H9 (cell line): ENCODE results near the gene BCL11B. TPM values are rescaled to one million over a fixed set of nuclear protein-coding genes. Genes with fewer than 3 reads are reported as not detected.

Source experiments
- DNase-seq: peaks from one replicate; pipeline ENCODE4 v3.0.0-alpha.2; 2017
- H2AFZ ChIP-seq: one replicate; pipeline ENCODE4 v1.6.1; 2013; ENCODE audit warnings: mild to moderate bottlenecking, low read length, control low read depth, moderate library complexity
- H2AK5ac ChIP-seq: 2 replicates; pipeline ENCODE4 v1.6.1; 2013; ENCODE audit warnings: low read length, control low read depth, mixed read lengths; ENCODE audit not compliant: insufficient read length
- H2BK120ac ChIP-seq: one replicate; pipeline ENCODE4 v1.6.1; 2013; ENCODE audit warnings: low read depth, mild to moderate bottlenecking, low read length, control low read depth, inconsistent platforms; ENCODE audit not compliant: poor library complexity, severe bottlenecking
- H2BK12ac ChIP-seq: 2 replicates; pipeline ENCODE4 v1.6.1; 2013; ENCODE audit warnings: low read length, control low read depth, mixed read lengths, low read depth; ENCODE audit not compliant: insufficient read length
- H2BK15ac ChIP-seq: 2 replicates; pipeline ENCODE4 v1.6.1; 2013; ENCODE audit warnings: low read depth, low read length, control low read depth
- H2BK20ac ChIP-seq: one replicate; pipeline ENCODE4 v1.6.1; 2013; ENCODE audit warnings: low read depth, mild to moderate bottlenecking, low read length, control low read depth, inconsistent platforms; ENCODE audit not compliant: poor library complexity, severe bottlenecking
- H2BK5ac ChIP-seq: 2 replicates; pipeline ENCODE4 v1.6.1; 2013; ENCODE audit warnings: low read length, control low read depth, mixed read lengths; ENCODE audit not compliant: insufficient read length
- H3K14ac ChIP-seq: 2 replicates; pipeline ENCODE4 v1.6.1; 2013; ENCODE audit warnings: low read length, control low read depth; ENCODE audit not compliant: insufficient read depth
- H3K18ac ChIP-seq: 2 replicates; pipeline ENCODE4 v1.6.1; 2013; ENCODE audit warnings: low read depth, mild to moderate bottlenecking, mixed read lengths, low read length, control low read depth; ENCODE audit not compliant: insufficient read length
- H3K23ac ChIP-seq: 2 replicates; pipeline ENCODE4 v1.6.1; 2013; ENCODE audit warnings: low read length, control low read depth, mixed read lengths, low read depth; ENCODE audit not compliant: insufficient read length
- H3K23me2 ChIP-seq: 2 replicates; pipeline ENCODE4 v1.6.1; 2013; ENCODE audit warnings: low read depth, mild to moderate bottlenecking, mixed read lengths, low read length, control low read depth; ENCODE audit not compliant: insufficient read length, poor library complexity, severe bottlenecking
- H3K27ac ChIP-seq: 2 replicates; pipeline ENCODE4 v1.5.1; 2013; ENCODE audit warnings: low read length, control low read depth, mixed read lengths, low read depth; ENCODE audit not compliant: insufficient read length
- H3K27me3 ChIP-seq: 2 replicates; pipeline ENCODE4 v1.6.1; 2013; ENCODE audit warnings: low read length, control low read depth, inconsistent platforms; ENCODE audit not compliant: insufficient read depth
- H3K4ac ChIP-seq: 2 replicates; pipeline ENCODE4 v1.6.1; 2013; ENCODE audit warnings: low read depth, mild to moderate bottlenecking, control low read depth, inconsistent platforms, low read length, moderate library complexity
- H3K4me1 ChIP-seq: 2 replicates; pipeline ENCODE4 v1.6.1; 2013; ENCODE audit warnings: low read length, control low read depth, inconsistent platforms; ENCODE audit not compliant: insufficient read depth
- H3K4me2 ChIP-seq: 2 replicates; pipeline ENCODE4 v1.6.1; 2013; ENCODE audit warnings: low read length, control low read depth, mixed read lengths; ENCODE audit not compliant: insufficient read length, insufficient read depth
- H3K56ac ChIP-seq: 2 replicates; pipeline ENCODE4 v1.6.1; 2013; ENCODE audit warnings: low read depth, mild to moderate bottlenecking, mixed read lengths, low read length, control low read depth; ENCODE audit not compliant: insufficient read length
- H3K79me1 ChIP-seq: 2 replicates; pipeline ENCODE4 v1.6.1; 2013; ENCODE audit warnings: low read depth, mild to moderate bottlenecking, moderate library complexity, low read length, control low read depth, inconsistent platforms; ENCODE audit not compliant: insufficient read depth, poor library complexity, severe bottlenecking
- H3K79me2 ChIP-seq: 2 replicates; pipeline ENCODE4 v1.6.1; 2013; ENCODE audit warnings: low read length, control low read depth, inconsistent platforms; ENCODE audit not compliant: insufficient read depth
- H3K9ac ChIP-seq: 2 replicates; pipeline ENCODE4 v1.6.1; 2013; ENCODE audit warnings: low read length, control low read depth, mixed read lengths; ENCODE audit not compliant: insufficient read length; ENCODE audit errors: extremely low read depth
- H3K9me3 ChIP-seq: one replicate; pipeline ENCODE4 v1.6.1; 2013; ENCODE audit warnings: low read depth, low read length, inconsistent platforms; ENCODE audit not compliant: control insufficient read depth
- H3T11ph ChIP-seq: one replicate; pipeline ENCODE4 v1.6.1; 2013; ENCODE audit warnings: mild to moderate bottlenecking, low read length, control low read depth, inconsistent platforms
- H4K20me1 ChIP-seq: one replicate; pipeline ENCODE4 v1.6.1; 2013; ENCODE audit not compliant: control insufficient read depth, insufficient read length, insufficient read depth
- H4K5ac ChIP-seq: 2 replicates; pipeline ENCODE4 v1.6.1; 2013; ENCODE audit warnings: low read depth, mild to moderate bottlenecking, mixed read lengths, low read length, control low read depth; ENCODE audit not compliant: insufficient read length
- H4K8ac ChIP-seq: replicated peaks from 2 replicates; pipeline ENCODE4 v1.6.1; 2013; ENCODE audit warnings: low read length, control low read depth, mixed read lengths, low read depth; ENCODE audit not compliant: insufficient read length
- H4K91ac ChIP-seq: 2 replicates; pipeline ENCODE4 v1.6.1; 2013; ENCODE audit warnings: low read depth, mild to moderate bottlenecking, moderate library complexity, mixed read lengths, low read length, control low read depth; ENCODE audit not compliant: insufficient read length
- H3K27ac Mint-ChIP-seq, 3 experiments: 2 replicates in 2 of 3; 3 replicates in 1 of 3; pipeline ENCODE4 v1.8.0; 2020 to 2021; ENCODE audit warnings: mixed read lengths in 3 of 3, mild to moderate bottlenecking in 1 of 3, moderate library complexity in 1 of 3
- H3K27me3 Mint-ChIP-seq: 2 replicates; pipeline ENCODE4 v1.8.0; 2021; ENCODE audit warnings: low read depth, mild to moderate bottlenecking, moderate library complexity, mixed read lengths
- H3K36me3 Mint-ChIP-seq, 3 experiments: 2 replicates in 2 of 3; 3 replicates in 1 of 3; pipeline ENCODE4 v1.8.0; 2020 to 2021; ENCODE audit warnings: low read depth in 3 of 3, mixed read lengths in 3 of 3; ENCODE audit not compliant: insufficient read depth in 1 of 3
- H3K4me1 Mint-ChIP-seq, 2 experiments: 2 replicates each; pipeline ENCODE4 v1.8.0; 2020; ENCODE audit warnings: mixed read lengths in 2 of 2
- H3K4me3 Mint-ChIP-seq, 2 experiments: 2 replicates in 1 of 2; 3 replicates in 1 of 2; pipeline ENCODE4 v1.8.0; 2020 to 2021; ENCODE audit warnings: mild to moderate bottlenecking in 2 of 2, mixed read lengths in 2 of 2, moderate library complexity in 1 of 2
- H3K9me3 Mint-ChIP-seq, 2 experiments: 2 replicates in 1 of 2; 3 replicates in 1 of 2; pipeline ENCODE4 v1.8.0; 2020; ENCODE audit warnings: mild to moderate bottlenecking in 2 of 2, mixed read lengths in 2 of 2, moderate library complexity in 1 of 2
- WGBS: extraction: QIAGEN DNeasy Blood & Tissue Kit; methylation state at CpG from one replicate; pipeline ENCODE4 v1.1.7; 2013; ENCODE audit warnings: missing lambda C conversion rate, low lambda C conversion rate, mixed read lengths; ENCODE audit not compliant: insufficient read length; ENCODE audit errors: extremely low coverage; 5-methylcytosine and 5-hydroxymethylcytosine counted together
- total RNA-seq: library from RNA; stranded (reverse); gene quantifications from 2 replicates; pipeline ENCODE4 v1.2.1, GENCODE V29; 2021
- TF ChIP-seq, protein P1 (sequence below): fragments of 200-600 bp; sonication (generic); conservative IDR thresholded peaks from 3 replicates; pipeline ENCODE4 v1.8.0; 2021; ENCODE audit warnings: antibody characterized with exemption, mild to moderate bottlenecking

Gene BCL11B
- total RNA-seq, 1 experiment from 2014 or later: 4.9 TPM

- Histone ChIP-seq H4K20me1 (no peaks in the 10 kb centered on the region), H3K18ac (no peak overlapping the region), H2BK15ac (no peak overlapping the region), H2AK5ac (no peak overlapping the region), H4K8ac (no peak overlapping the region), H2AFZ (no peak overlapping the region), H2BK120ac (no peak overlapping the region), H3K9me3 (no peaks in the 10 kb centered on the region), H3K23ac (no peak overlapping the region), H2BK12ac (no peak overlapping the region), H3K27ac (no peak overlapping the region), H4K5ac (no peak overlapping the region), H3K4me2 (no peak overlapping the region), H3K56ac (no peak overlapping the region), H2BK20ac (no peak overlapping the region), H4K91ac (no peak overlapping the region), H3K79me1 (no peaks in the 10 kb centered on the region), H3T11ph (no peak overlapping the region), H2BK5ac (no peak overlapping the region), H3K79me2 (no peaks in the 10 kb centered on the region), H3K23me2 (no peaks in the 10 kb centered on the region), H3K4me1 (peaks cover 2% of the 10 kb centered on the region; the same call in 1 of the 2 replicates), H3K4ac (no peak overlapping the region), H3K27me3 (no peaks in the 10 kb centered on the region), H3K9ac (no peak overlapping the region), H3K14ac (no peak overlapping the region)
- TF ChIP-seq, protein P1, sequence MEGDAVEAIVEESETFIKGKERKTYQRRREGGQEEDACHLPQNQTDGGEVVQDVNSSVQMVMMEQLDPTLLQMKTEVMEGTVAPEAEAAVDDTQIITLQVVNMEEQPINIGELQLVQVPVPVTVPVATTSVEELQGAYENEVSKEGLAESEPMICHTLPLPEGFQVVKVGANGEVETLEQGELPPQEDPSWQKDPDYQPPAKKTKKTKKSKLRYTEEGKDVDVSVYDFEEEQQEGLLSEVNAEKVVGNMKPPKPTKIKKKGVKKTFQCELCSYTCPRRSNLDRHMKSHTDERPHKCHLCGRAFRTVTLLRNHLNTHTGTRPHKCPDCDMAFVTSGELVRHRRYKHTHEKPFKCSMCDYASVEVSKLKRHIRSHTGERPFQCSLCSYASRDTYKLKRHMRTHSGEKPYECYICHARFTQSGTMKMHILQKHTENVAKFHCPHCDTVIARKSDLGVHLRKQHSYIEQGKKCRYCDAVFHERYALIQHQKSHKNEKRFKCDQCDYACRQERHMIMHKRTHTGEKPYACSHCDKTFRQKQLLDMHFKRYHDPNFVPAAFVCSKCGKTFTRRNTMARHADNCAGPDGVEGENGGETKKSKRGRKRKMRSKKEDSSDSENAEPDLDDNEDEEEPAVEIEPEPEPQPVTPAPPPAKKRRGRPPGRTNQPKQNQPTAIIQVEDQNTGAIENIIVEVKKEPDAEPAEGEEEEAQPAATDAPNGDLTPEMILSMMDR: peak; percentile 52
- H3K27ac Mint-ChIP-seq: no peak overlapping the region; a peak in 2 of 7 replicates
- DNase-seq: no peak
- peaks cover 13% of the 10 kb centered on the region in 2 experiments for H3K4me1 Mint-ChIP-seq
- no CpG with 5 or more reads among the region's 10 CpGs for WGBS
- H3K9me3 Mint-ChIP-seq: peaks cover 25 to 27% of the 10 kb centered on the region in 2 experiments
- H3K36me3 Mint-ChIP-seq: peaks cover 9 to 26% (median 17%) of the 10 kb centered on the region in 3 experiments
- no peak overlapping the region for H3K4me3 Mint-ChIP-seq
- H3K27me3 Mint-ChIP-seq: no peaks in the 10 kb centered on the region
These were observed 24.5 kb upstream of the BCL11B start for GRCh38 chr14:99296517-99296916.
